GM12878 (cell line): ENCODE results near the gene IL17RA. TPM values are rescaled to one million over a fixed set of nuclear protein-coding genes. Genes with fewer than 3 reads are reported as not detected.

Experiments
- ATAC-seq: fragments of 200-7000 bp; cut with Tn5 transposase; 3 replicates; pipeline ENCODE4 v1.9.1; 2020; ENCODE audit warnings: mild to moderate bottlenecking, moderate library complexity
- BruUV-seq: library from RNA; stranded (reverse); fragments of 400-500 nt; replicated peaks from 2 replicates; lab custom pipeline; 2021; lab: Mats Ljungman, UMichigan
- CTCF ChIA-PET: fragments of 300-600 bp; sonication (Branson Sonifier 250); formaldehyde crosslinking; extraction: SDS; loops from one replicate; lab custom pipeline; 2021; ENCODE audit warnings: inconsistent platforms; lab: Yijun Ruan, JAX
- POLR2A ChIA-PET: fragments of 350-600 bp; formaldehyde crosslinking; extraction: SDS; loops from one replicate; lab custom pipeline; 2021; ENCODE audit warnings: inconsistent platforms; lab: Charles Lee
- RAD21 ChIA-PET: fragments of 300-600 bp; sonication (Branson Sonifier 250); formaldehyde crosslinking; loops from one replicate; lab custom pipeline; 2023; ENCODE audit warnings: antibody characterized with exemption; ENCODE audit not compliant: unreplicated experiment; lab: Charles Lee
- SMC1A ChIA-PET: fragments of 300-600 bp; sonication (Branson Sonifier 250); formaldehyde crosslinking; loops from one replicate; lab custom pipeline; 2023; ENCODE audit not compliant: unreplicated experiment, uncharacterized antibody; lab: Charles Lee
- DNase-seq: peaks from one replicate; pipeline ENCODE4 v3.0.0-alpha.2; 2011; ENCODE audit warnings: low read depth, low spot score
- FAIRE-seq: peaks from 3 replicates; lab custom pipeline; 2011; peaks lifted over from hg19 to GRCh38; lab: Jason Lieb, UNC
- H2AFZ ChIP-seq: 2 replicates; pipeline ENCODE4 v1.6.0; 2011; ENCODE audit warnings: low read depth, low read length, control low read depth; ENCODE audit not compliant: control insufficient read depth
- H3K27ac ChIP-seq: 2 replicates; pipeline ENCODE4 v1.5.1; 2011; ENCODE audit warnings: control low read depth; ENCODE audit not compliant: control insufficient read depth, insufficient read depth
- H3K27me3 ChIP-seq, 2 experiments: replicated peaks in 1 of 2; 2 replicates each; pipeline versions ENCODE4 v1.6.0 to v1.6.1; 2011; ENCODE audit warnings: low read length in 1 of 2; ENCODE audit not compliant: control insufficient read depth in 2 of 2, insufficient read depth in 2 of 2
- H3K36me3 ChIP-seq, 2 experiments: 2 replicates each; pipeline ENCODE4 v1.5.1; 2011; ENCODE audit warnings: low read length in 1 of 2; ENCODE audit not compliant: control insufficient read depth in 2 of 2, insufficient read depth in 2 of 2
- H3K4me1 ChIP-seq: 2 replicates; pipeline ENCODE4 v1.6.1; 2011; ENCODE audit warnings: mild to moderate bottlenecking, low read length, moderate library complexity, mixed read lengths; ENCODE audit not compliant: control insufficient read depth, insufficient read depth
- H3K4me2 ChIP-seq: 2 replicates; pipeline ENCODE4 v1.6.0; 2011; ENCODE audit warnings: control low read depth; ENCODE audit not compliant: control insufficient read depth, insufficient read depth
- H3K4me3 ChIP-seq: fragments of 200-600 bp; sonication (generic); 2 replicates; pipeline ENCODE4 v1.5.1; 2016
- H3K79me2 ChIP-seq: 2 replicates; pipeline ENCODE4 v1.6.0; 2011; ENCODE audit warnings: low read length; ENCODE audit not compliant: control insufficient read depth, insufficient read depth
- H3K9ac ChIP-seq: 2 replicates; pipeline ENCODE4 v1.8.0; 2011; ENCODE audit warnings: low read length, control low read depth, mixed read lengths; ENCODE audit not compliant: control insufficient read depth, insufficient read depth
- H3K9me3 ChIP-seq: replicated peaks from 3 replicates; pipeline ENCODE4 v1.5.1; 2011; ENCODE audit warnings: mild to moderate bottlenecking, low read length; ENCODE audit not compliant: control insufficient read depth, insufficient read depth
- H4K20me1 ChIP-seq: 2 replicates; pipeline ENCODE4 v1.6.0; 2011; ENCODE audit not compliant: control insufficient read depth, insufficient read depth
- BHLHE40 ChIP-seq, 2 experiments: fragments of 450-650 bp in 1 of 2; IDR thresholded peaks; 2 replicates each; pipeline ENCODE4 v1.6.1; 2011 to 2017; ENCODE audit warnings: low read depth in 2 of 2, borderline replicate concordance in 1 of 2, improper control_type of control experiment in 1 of 2, low read length in 1 of 2, mild to moderate bottlenecking in 1 of 2
- MTA2 ChIP-seq: fragments of 450-650 bp; IDR thresholded peaks from 2 replicates; pipeline ENCODE4 v1.6.1; 2016; ENCODE audit warnings: low read depth, mild to moderate bottlenecking, moderate library complexity
- POLR2A ChIP-seq: IDR thresholded peaks from 2 replicates; pipeline ENCODE4 v1.6.1; 2011; ENCODE audit warnings: low read depth, mild to moderate bottlenecking, low read length
- STAT1 ChIP-seq: fragments of 450-650 bp; conservative IDR thresholded peaks from 2 replicates; pipeline ENCODE4 v1.6.1; 2014; ENCODE audit warnings: antibody characterized with exemption, mild to moderate bottlenecking
- STAT3 ChIP-seq: IDR thresholded peaks from 2 replicates; pipeline ENCODE4 v1.6.1; 2011; ENCODE audit warnings: low read depth, low read length, improper control_type of control experiment
- WGBS: methylation state at CpG from one replicate; pipeline ENCODE4 v1.1.6; 2016; ENCODE audit warnings: low lambda C conversion rate; ENCODE audit not compliant: insufficient replicate concordance, insufficient coverage; ENCODE audit errors: missing lambda C conversion rate; 5-methylcytosine and 5-hydroxymethylcytosine counted together
- in situ Hi-C: fragments of 300-500 bp; cut with MboI; formaldehyde crosslinking; loops from 9 replicates; pipeline ENCODE4 v1.14.3; 2018; ENCODE audit warnings: mixed read lengths
- intact Hi-C: fragments of 100-400 bp; cut with micrococcal nuclease; formaldehyde crosslinking; loops from one replicate; pipeline ENCODE4 v1.14.2; 2022; ENCODE audit not compliant: unreplicated experiment
- polyA plus RNA-seq, 11 experiments: library from polyadenylated mRNA; depleted of rRNA in 4 of 11; unstranded in 6 of 11; stranded (reverse) in 5 of 11; fragments of >200 nt; fragmentation: Nextera tagmentation in 4 of 11; fragmentation: Illumina TruSeq in 1 of 11; extraction: Ambion mirVana in 4 of 11; extraction: Trizol in 1 of 11; gene quantifications; 1 replicate in 1 of 11; 2 replicates in 10 of 11; pipeline versions ENCODE4 v1.2.1 to v1.2.3, GENCODE V29; 2011 to 2016; ENCODE audit warnings: inconsistent platforms in 2 of 11, missing spikeins in 2 of 11, low read depth in 1 of 11
- total RNA-seq, 4 experiments: library from RNA; depleted of rRNA in 3 of 4; stranded (reverse); fragments of >200 nt in 3 of 4; fragmentation: Illumina TruSeq in 1 of 4; extraction: Trizol in 1 of 4; gene quantifications; 2 replicates each; pipeline versions ENCODE4 v1.2.1 to v1.2.3, GENCODE V29; 2013 to 2021
- TF ChIP-seq, protein P1 (sequence below): fragments of 450-650 bp; IDR thresholded peaks from 2 replicates; pipeline ENCODE4 v1.6.1; 2018; ENCODE audit warnings: borderline replicate concordance, mild to moderate bottlenecking; ENCODE audit not compliant: partially characterized antibody
- TF ChIP-seq, protein P2 (sequence below): fragments of 450-650 bp; IDR thresholded peaks from 2 replicates; pipeline ENCODE4 v1.6.1; 2016; ENCODE audit warnings: mild to moderate bottlenecking
- TF ChIP-seq, protein P3 (sequence below): fragments of 450-650 bp; IDR thresholded peaks from 2 replicates; pipeline ENCODE4 v1.6.1; 2016; ENCODE audit warnings: mild to moderate bottlenecking, moderate library complexity, borderline replicate concordance
- TF ChIP-seq, protein P4 (sequence below): fragments of 150-350 bp; IDR thresholded peaks from 2 replicates; pipeline ENCODE4 v1.6.1; 2014; ENCODE audit warnings: mild to moderate bottlenecking, low read depth, low read length
- TF ChIP-seq, protein P5 (sequence below): IDR thresholded peaks from 2 replicates; pipeline ENCODE4 v1.6.1; 2011; ENCODE audit warnings: mild to moderate bottlenecking, low read depth, low read length, moderate library complexity; ENCODE audit not compliant: insufficient replicate concordance

The IL17RA gene
- total and polyA plus RNA-seq, 10 of the 15 experiments (the other 5 are each of a cell fraction or from before 2014, with no cell fraction given) = 0.71 to 10.2 (median 4.2) TPM

DNA sequence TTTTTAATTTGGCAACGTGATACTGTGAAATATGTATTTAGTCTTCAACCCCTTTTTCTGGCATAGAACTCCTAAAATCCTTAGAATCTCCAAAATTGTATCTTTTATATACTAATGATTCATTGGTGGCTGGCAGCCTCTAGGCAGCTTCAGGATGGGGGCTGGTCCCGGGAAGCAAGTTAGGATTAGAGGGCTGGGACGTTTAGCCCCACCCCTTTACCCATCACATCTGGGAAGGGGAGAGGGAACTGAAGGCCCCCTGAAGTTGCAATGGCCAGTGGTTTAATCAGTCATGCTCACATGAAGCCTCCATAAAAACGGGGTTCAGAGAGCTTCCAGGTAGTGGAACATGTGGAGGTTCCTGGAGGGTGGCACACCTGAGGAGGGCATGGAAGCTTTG is 7.1 kb downstream of the IL17RA start (continued):
- TF ChIP-seq, protein P1, sequence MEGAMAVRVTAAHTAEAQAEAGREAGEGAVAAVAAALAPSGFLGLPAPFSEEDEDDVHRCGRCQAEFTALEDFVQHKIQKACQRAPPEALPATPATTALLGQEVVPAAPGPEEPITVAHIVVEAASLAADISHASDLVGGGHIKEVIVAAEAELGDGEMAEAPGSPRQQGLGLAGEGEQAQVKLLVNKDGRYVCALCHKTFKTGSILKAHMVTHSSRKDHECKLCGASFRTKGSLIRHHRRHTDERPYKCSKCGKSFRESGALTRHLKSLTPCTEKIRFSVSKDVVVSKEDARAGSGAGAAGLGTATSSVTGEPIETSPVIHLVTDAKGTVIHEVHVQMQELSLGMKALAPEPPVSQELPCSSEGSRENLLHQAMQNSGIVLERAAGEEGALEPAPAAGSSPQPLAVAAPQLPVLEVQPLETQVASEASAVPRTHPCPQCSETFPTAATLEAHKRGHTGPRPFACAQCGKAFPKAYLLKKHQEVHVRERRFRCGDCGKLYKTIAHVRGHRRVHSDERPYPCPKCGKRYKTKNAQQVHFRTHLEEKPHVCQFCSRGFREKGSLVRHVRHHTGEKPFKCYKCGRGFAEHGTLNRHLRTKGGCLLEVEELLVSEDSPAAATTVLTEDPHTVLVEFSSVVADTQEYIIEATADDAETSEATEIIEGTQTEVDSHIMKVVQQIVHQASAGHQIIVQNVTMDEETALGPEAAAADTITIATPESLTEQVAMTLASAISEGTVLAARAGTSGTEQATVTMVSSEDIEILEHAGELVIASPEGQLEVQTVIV = no peak

DNA sequence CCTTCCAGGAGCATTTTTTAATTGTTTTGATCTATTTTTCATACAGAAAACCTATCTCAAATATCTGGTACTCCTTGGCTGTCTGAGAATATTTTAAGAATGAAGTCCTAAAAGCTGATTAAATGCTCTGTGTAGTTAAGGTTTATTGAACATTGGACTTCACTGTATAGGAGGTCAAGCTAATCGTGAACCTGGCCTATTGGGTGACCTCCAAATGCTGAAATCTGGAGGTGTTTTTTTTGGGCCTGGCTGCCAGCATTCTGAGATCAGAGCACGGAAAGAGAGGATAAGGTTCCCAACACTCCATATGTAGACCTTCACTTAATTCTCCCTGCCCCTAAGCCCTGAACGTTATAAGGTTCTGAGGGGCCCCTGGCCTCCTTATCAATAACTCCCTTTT is 8.3 kb downstream of the IL17RA start:
- no peak overlapping the region for H3K4me2 ChIP-seq
- ChIA-PET RAD21 (no interaction called here), SMC1A (interaction anchor here (1.1 kb wide), 1 partner anchor 18 kb away, joined by 3 read pairs; no protein-coding TSS in a partner anchor), CTCF (interaction anchor here (1.0 to 3.5 kb wide), 2 partner anchors 19 to 79 kb away, joined by 3 to 10 read pairs; no protein-coding TSS in a partner anchor), POLR2A (interaction anchor here (0.6 kb wide), 1 partner anchor 707 kb away, joined by 3 read pairs; no protein-coding TSS in a partner anchor)
- peaks cover 11% of the 10 kb centered on the region for H3K4me1 ChIP-seq
- H3K79me2 ChIP-seq = no peaks in the 10 kb centered on the region; the same call in 1 of the 2 replicates
- no peaks in the 10 kb centered on the region for H3K27me3 ChIP-seq
- no peak overlapping the region for H3K9ac ChIP-seq
- DNase-seq = no peak
- H3K4me3 ChIP-seq = no peak overlapping the region
- BruUV-seq = no TSS peak
- in situ Hi-C loops (loop anchor here (5.0 kb wide), 1 partner anchor 59 kb away; no protein-coding TSS in a partner anchor), intact Hi-C loops (no loop called here)
- no peak for FAIRE-seq
- no peak for ATAC-seq
- H3K36me3 ChIP-seq = peaks cover 0 to 6% of the 10 kb centered on the region in 2 experiments; a peak in 3 of 4 replicates
- WGBS = 85% methylated on average over 3 of the region's 3 CpGs
- H3K9me3 ChIP-seq = no peaks in the 10 kb centered on the region
- no peak overlapping the region for H3K27ac ChIP-seq
- peaks cover 6% of the 10 kb centered on the region for H4K20me1 ChIP-seq
- no peak overlapping the region for H2AFZ ChIP-seq
- TF ChIP-seq STAT1 (no peak), BHLHE40 (IDR thresholded peaks at IDR 0.05; ENCODE audit: borderline replicate concordance in 1 of 2, low read depth in 2 of 2, low read length in 1 of 2) (no peak), MTA2 (no peak), STAT3 (no peak), POLR2A (no peak)
- TF ChIP-seq, protein P2, sequence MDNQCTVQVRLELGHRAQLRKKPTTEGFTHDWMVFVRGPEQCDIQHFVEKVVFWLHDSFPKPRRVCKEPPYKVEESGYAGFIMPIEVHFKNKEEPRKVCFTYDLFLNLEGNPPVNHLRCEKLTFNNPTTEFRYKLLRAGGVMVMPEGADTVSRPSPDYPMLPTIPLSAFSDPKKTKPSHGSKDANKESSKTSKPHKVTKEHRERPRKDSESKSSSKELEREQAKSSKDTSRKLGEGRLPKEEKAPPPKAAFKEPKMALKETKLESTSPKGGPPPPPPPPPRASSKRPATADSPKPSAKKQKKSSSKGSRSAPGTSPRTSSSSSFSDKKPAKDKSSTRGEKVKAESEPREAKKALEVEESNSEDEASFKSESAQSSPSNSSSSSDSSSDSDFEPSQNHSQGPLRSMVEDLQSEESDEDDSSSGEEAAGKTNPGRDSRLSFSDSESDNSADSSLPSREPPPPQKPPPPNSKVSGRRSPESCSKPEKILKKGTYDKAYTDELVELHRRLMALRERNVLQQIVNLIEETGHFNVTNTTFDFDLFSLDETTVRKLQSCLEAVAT = no peak
- TF ChIP-seq, protein P3, sequence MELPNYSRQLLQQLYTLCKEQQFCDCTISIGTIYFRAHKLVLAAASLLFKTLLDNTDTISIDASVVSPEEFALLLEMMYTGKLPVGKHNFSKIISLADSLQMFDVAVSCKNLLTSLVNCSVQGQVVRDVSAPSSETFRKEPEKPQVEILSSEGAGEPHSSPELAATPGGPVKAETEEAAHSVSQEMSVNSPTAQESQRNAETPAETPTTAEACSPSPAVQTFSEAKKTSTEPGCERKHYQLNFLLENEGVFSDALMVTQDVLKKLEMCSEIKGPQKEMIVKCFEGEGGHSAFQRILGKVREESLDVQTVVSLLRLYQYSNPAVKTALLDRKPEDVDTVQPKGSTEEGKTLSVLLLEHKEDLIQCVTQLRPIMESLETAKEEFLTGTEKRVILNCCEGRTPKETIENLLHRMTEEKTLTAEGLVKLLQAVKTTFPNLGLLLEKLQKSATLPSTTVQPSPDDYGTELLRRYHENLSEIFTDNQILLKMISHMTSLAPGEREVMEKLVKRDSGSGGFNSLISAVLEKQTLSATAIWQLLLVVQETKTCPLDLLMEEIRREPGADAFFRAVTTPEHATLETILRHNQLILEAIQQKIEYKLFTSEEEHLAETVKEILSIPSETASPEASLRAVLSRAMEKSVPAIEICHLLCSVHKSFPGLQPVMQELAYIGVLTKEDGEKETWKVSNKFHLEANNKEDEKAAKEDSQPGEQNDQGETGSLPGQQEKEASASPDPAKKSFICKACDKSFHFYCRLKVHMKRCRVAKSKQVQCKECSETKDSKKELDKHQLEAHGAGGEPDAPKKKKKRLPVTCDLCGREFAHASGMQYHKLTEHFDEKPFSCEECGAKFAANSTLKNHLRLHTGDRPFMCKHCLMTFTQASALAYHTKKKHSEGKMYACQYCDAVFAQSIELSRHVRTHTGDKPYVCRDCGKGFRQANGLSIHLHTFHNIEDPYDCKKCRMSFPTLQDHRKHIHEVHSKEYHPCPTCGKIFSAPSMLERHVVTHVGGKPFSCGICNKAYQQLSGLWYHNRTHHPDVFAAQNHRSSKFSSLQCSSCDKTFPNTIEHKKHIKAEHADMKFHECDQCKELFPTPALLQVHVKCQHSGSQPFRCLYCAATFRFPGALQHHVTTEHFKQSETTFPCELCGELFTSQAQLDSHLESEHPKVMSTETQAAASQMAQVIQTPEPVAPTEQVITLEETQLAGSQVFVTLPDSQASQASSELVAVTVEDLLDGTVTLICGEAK = no peak
- TF ChIP-seq, protein P4, sequence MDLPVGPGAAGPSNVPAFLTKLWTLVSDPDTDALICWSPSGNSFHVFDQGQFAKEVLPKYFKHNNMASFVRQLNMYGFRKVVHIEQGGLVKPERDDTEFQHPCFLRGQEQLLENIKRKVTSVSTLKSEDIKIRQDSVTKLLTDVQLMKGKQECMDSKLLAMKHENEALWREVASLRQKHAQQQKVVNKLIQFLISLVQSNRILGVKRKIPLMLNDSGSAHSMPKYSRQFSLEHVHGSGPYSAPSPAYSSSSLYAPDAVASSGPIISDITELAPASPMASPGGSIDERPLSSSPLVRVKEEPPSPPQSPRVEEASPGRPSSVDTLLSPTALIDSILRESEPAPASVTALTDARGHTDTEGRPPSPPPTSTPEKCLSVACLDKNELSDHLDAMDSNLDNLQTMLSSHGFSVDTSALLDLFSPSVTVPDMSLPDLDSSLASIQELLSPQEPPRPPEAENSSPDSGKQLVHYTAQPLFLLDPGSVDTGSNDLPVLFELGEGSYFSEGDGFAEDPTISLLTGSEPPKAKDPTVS = no peak
- TF ChIP-seq, protein P5, sequence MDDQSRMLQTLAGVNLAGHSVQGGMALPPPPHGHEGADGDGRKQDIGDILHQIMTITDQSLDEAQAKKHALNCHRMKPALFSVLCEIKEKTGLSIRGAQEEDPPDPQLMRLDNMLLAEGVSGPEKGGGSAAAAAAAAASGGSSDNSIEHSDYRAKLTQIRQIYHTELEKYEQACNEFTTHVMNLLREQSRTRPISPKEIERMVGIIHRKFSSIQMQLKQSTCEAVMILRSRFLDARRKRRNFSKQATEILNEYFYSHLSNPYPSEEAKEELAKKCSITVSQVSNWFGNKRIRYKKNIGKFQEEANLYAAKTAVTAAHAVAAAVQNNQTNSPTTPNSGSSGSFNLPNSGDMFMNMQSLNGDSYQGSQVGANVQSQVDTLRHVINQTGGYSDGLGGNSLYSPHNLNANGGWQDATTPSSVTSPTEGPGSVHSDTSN = no peak
